SK-N-SH (cell line): Measurements from ENCODE around the gene LPP. TPM values are rescaled to one million over a fixed set of nuclear protein-coding genes. Genes with fewer than 3 reads are reported as not detected.

Source experiments
- CTCF ChIA-PET: fragments of 300-600, 350-600 bp; formaldehyde crosslinking; extraction: SDS; loops from one replicate; lab custom pipeline; 2021; lab: Yijun Ruan, JAX
- POLR2A ChIA-PET: fragments of 350-600 bp; sonication (Branson Sonifier 250); formaldehyde crosslinking; extraction: SDS; loops from one replicate; lab custom pipeline; 2020; ENCODE audit warnings: antibody characterized with exemption, inconsistent platforms; lab: Yijun Ruan, JAX
- DNase-seq: peaks from one replicate; pipeline ENCODE4 v3.0.0; 2012
- H2AFZ ChIP-seq: fragments of 200-600 bp; sonication (generic); 2 replicates; pipeline ENCODE4 v1.8.1; 2016; ENCODE audit warnings: antibody characterized with exemption, mild to moderate bottlenecking, low read depth
- H3F3A ChIP-seq: fragments of 200-600 bp; sonication (generic); replicated peaks from 2 replicates; pipeline ENCODE3; 2016; ENCODE audit warnings: antibody characterized with exemption, mild to moderate bottlenecking; ENCODE audit not compliant: insufficient read depth
- H3K27ac ChIP-seq, 2 experiments: fragments of 200-500 bp in 1 of 2; fragments of 200-600 bp in 1 of 2; sonication (Bioruptor generic) in 1 of 2; sonication (generic), shearing (Covaris generic) in 1 of 2; 2 replicates each; pipeline versions ENCODE4 v1.5.1 to v1.6.1; 2014 to 2016; ENCODE audit warnings: low read depth in 2 of 2, inconsistent platforms in 1 of 2, low read length in 1 of 2, mild to moderate bottlenecking in 1 of 2, mixed read lengths in 1 of 2
- H3K27me3 ChIP-seq: fragments of 200-600 bp; sonication (generic), shearing (Covaris generic); 2 replicates; pipeline ENCODE4 v1.6.1; 2016; ENCODE audit warnings: mixed run types; ENCODE audit not compliant: insufficient read depth
- H3K36me3 ChIP-seq, 2 experiments: fragments of 200-500 bp in 1 of 2; fragments of 200-600 bp in 1 of 2; sonication (Bioruptor generic) in 1 of 2; sonication (generic) in 1 of 2; replicated peaks in 1 of 2; 2 replicates each; pipeline versions ENCODE3 to v1.5.1; 2014 to 2016; ENCODE audit warnings: low read length in 1 of 2, mild to moderate bottlenecking in 1 of 2; ENCODE audit not compliant: insufficient read depth in 2 of 2, control insufficient read depth in 1 of 2
- H3K4me1 ChIP-seq, 2 experiments: fragments of 200-500 bp in 1 of 2; fragments of 200-600 bp in 1 of 2; sonication (Bioruptor generic) in 1 of 2; sonication (generic), shearing (Covaris generic) in 1 of 2; 2 replicates each; pipeline versions ENCODE4 v1.5.1 to v1.6.1; 2014 to 2016; ENCODE audit warnings: low read depth in 1 of 2, low read length in 1 of 2, mixed run types in 1 of 2; ENCODE audit not compliant: insufficient read depth in 2 of 2, control insufficient read depth in 1 of 2
- H3K4me2 ChIP-seq: fragments of 200-600 bp; sonication (generic), shearing (Covaris generic); 2 replicates; pipeline ENCODE4 v1.6.1; 2017; ENCODE audit warnings: mixed run types
- H3K4me3 ChIP-seq, 2 experiments: fragments of 200-500 bp in 1 of 2; fragments of 200-600 bp in 1 of 2; sonication (Bioruptor generic) in 1 of 2; sonication (generic), shearing (Covaris generic) in 1 of 2; 2 replicates each; pipeline versions ENCODE4 v1.5.1 to v1.8.1; 2014 to 2016; ENCODE audit warnings: low read depth in 2 of 2, inconsistent platforms in 1 of 2, low read length in 1 of 2, mild to moderate bottlenecking in 1 of 2, mixed read lengths in 1 of 2, moderate library complexity in 1 of 2
- H3K79me2 ChIP-seq: fragments of 200-600 bp; sonication (generic); 2 replicates; pipeline ENCODE4 v1.8.1; 2017; ENCODE audit warnings: mild to moderate bottlenecking; ENCODE audit not compliant: insufficient read depth
- H3K9ac ChIP-seq: fragments of 200-600 bp; sonication (generic); 2 replicates; pipeline ENCODE4 v1.6.1; 2017; ENCODE audit warnings: mixed run types
- H3K9me2 ChIP-seq: fragments of 200-600 bp; sonication (generic); 2 replicates; pipeline ENCODE4 v1.6.1; 2017; ENCODE audit warnings: mixed run types
- H3K9me3 ChIP-seq: fragments of 200-600 bp; sonication (generic); 2 replicates; pipeline ENCODE4 v1.6.1; 2017; ENCODE audit warnings: mixed run types, mild to moderate bottlenecking, moderate library complexity
- H4K20me1 ChIP-seq: fragments of 200-600 bp; sonication (generic); 2 replicates; pipeline ENCODE4 v1.6.1; 2017; ENCODE audit warnings: mild to moderate bottlenecking, mixed run types; ENCODE audit not compliant: insufficient read depth
- EP300 ChIP-seq, 2 experiments: IDR thresholded peaks; 2 replicates each; pipeline versions ENCODE4 v1.4.0 to v1.6.1; 2012; ENCODE audit warnings: borderline replicate concordance in 1 of 2, low read depth in 1 of 2, low read length in 1 of 2
- EZH2phosphoT487 ChIP-seq: fragments of 200-600 bp; sonication (generic); IDR thresholded peaks from 2 replicates; pipeline ENCODE4 v1.6.1; 2017; ENCODE audit warnings: low read depth, mixed run types, mild to moderate bottlenecking, antibody characterized with exemption, moderate library complexity, borderline replicate concordance
- FOXM1 ChIP-seq: IDR thresholded peaks from 2 replicates; pipeline ENCODE4 v1.4.0; 2012; ENCODE audit warnings: low read depth, mild to moderate bottlenecking
- JUND ChIP-seq: IDR thresholded peaks from 2 replicates; pipeline ENCODE4 v1.4.0; 2012
- MEF2A ChIP-seq: IDR thresholded peaks from 2 replicates; pipeline ENCODE4 v1.4.0; 2012; ENCODE audit warnings: low read depth, borderline replicate concordance
- MXI1 ChIP-seq: IDR thresholded peaks from 2 replicates; pipeline ENCODE4 v1.6.1; 2012; ENCODE audit warnings: mild to moderate bottlenecking, low read depth, low read length, improper control_type of control experiment
- POLR2AphosphoS5 ChIP-seq: IDR thresholded peaks from 2 replicates; pipeline ENCODE4 v1.6.1; 2012; ENCODE audit warnings: low read depth, low read length
- RCOR1 ChIP-seq: fragments of 150-350 bp; IDR thresholded peaks from 2 replicates; pipeline ENCODE4 v1.6.1; 2017; ENCODE audit warnings: antibody characterized with exemption, low read length
- RFX5 ChIP-seq: IDR thresholded peaks from 2 replicates; pipeline ENCODE4 v1.6.1; 2012; ENCODE audit warnings: mild to moderate bottlenecking, improper control_type of control experiment, low read length
- SIN3A ChIP-seq: IDR thresholded peaks from 2 replicates; pipeline ENCODE4 v1.6.1; 2012; ENCODE audit warnings: low read depth, mild to moderate bottlenecking, low read length, moderate library complexity, borderline replicate concordance
- TAF1 ChIP-seq: IDR thresholded peaks from 2 replicates; pipeline ENCODE4 v1.6.1; 2012; ENCODE audit warnings: low read depth, mild to moderate bottlenecking, low read length, moderate library complexity, borderline replicate concordance
- TCF12 ChIP-seq: IDR thresholded peaks from 2 replicates; pipeline ENCODE4 v1.4.0; 2012
- TEAD4 ChIP-seq: IDR thresholded peaks from 2 replicates; pipeline ENCODE4 v1.4.0; 2012; ENCODE audit warnings: mild to moderate bottlenecking, borderline replicate concordance; ENCODE audit not compliant: insufficient read depth
- WGBS: methylation state at CpG from one replicate; pipeline ENCODE4 v1.1.6; 2017; ENCODE audit warnings: low lambda C conversion rate; 5-methylcytosine and 5-hydroxymethylcytosine counted together
- polyA plus RNA-seq, 3 experiments: library from polyadenylated mRNA; depleted of rRNA; stranded (reverse); fragments of >200 nt; gene quantifications; 2 replicates each; pipeline ENCODE4 v1.2.3, GENCODE V29; 2012
- TF ChIP-seq, protein P1 (sequence below): fragments of 200-600 bp; sonication (generic); IDR thresholded peaks from 2 replicates; pipeline ENCODE4 v1.6.1; 2017; ENCODE audit warnings: antibody characterized with exemption, mild to moderate bottlenecking, moderate library complexity
- TF ChIP-seq, protein P2 (sequence below): fragments of 150-350 bp; IDR thresholded peaks from 2 replicates; pipeline ENCODE4 v1.6.1; 2017; ENCODE audit warnings: antibody characterized with exemption, low read length, low read depth, borderline replicate concordance
- TF ChIP-seq, protein P3 (sequence below): fragments of 150-350 bp; IDR thresholded peaks from 2 replicates; pipeline ENCODE4 v1.6.1; 2016; ENCODE audit warnings: mild to moderate bottlenecking, low read depth, low read length
- TF ChIP-seq, protein P4 (sequence below): IDR thresholded peaks from 2 replicates; pipeline ENCODE4 v1.6.1; 2012; ENCODE audit warnings: mild to moderate bottlenecking, low read depth, low read length, moderate library complexity

The LPP gene
- polyA plus RNA-seq, 1 of the 3 experiments (the other 2 are of a cell fraction) = 6.6 TPM

DNA sequence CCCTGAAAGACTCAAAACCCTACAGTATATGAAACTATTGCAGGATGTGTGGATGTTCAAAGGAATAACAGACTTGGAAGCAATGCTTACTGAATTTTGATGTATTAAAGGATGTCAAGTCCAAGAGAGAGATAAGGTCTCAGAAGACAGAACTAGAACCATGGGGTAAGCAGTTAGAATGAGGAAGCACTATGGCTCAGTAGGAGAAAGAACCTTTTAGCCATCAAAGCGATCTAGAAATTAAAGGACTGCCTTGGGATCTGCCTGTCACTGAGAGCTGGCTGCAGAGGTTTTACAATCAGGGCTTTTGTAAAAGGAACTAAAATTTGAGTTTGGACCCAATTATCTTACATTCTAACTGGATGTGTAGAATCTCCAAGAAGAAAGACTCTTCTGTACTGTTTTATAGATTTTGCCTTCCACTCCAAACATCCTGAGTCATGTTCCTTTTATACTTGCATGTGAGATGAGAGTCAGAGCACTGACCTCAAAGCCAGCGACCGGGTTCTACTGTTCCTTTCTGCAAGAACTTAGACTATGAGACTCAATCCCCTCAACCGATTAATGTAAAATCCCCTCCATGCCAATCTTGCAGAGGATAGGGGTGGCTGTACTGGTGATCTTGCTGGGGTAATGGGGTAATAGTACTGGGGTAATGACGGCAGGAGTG lies 605.5 kb downstream of the LPP start (continued):
- TF ChIP-seq, protein P1, sequence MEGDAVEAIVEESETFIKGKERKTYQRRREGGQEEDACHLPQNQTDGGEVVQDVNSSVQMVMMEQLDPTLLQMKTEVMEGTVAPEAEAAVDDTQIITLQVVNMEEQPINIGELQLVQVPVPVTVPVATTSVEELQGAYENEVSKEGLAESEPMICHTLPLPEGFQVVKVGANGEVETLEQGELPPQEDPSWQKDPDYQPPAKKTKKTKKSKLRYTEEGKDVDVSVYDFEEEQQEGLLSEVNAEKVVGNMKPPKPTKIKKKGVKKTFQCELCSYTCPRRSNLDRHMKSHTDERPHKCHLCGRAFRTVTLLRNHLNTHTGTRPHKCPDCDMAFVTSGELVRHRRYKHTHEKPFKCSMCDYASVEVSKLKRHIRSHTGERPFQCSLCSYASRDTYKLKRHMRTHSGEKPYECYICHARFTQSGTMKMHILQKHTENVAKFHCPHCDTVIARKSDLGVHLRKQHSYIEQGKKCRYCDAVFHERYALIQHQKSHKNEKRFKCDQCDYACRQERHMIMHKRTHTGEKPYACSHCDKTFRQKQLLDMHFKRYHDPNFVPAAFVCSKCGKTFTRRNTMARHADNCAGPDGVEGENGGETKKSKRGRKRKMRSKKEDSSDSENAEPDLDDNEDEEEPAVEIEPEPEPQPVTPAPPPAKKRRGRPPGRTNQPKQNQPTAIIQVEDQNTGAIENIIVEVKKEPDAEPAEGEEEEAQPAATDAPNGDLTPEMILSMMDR = no peak
- TF ChIP-seq FOXM1 = no peak
- TF ChIP-seq, all 33 proteins: peak for 0

DNA sequence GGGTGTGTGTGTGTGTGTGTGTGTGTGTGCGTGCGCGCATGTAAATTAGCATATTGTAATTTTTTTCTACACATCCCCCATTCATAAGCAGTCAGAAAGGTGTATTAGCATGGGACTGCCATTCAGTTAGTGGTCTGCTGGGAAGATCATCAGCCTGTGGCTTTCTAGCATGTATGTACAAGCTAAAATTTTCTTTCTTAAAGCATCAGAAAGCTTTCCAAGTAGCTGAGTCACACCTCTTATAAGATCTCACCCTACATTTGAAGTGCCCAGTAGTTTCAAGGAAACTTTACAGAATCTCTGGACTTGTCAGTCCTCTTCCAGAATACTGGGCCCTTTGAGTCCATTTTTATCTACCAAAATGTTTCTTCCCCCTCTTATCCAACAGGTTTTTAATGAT lies 606.5 kb downstream of the LPP start:
- peak overlapping the region in 1 of 2 experiments; percentile 35; a peak in 1 of 4 replicates for H3K27ac ChIP-seq
- H3K9me2 ChIP-seq = no peaks in the 10 kb centered on the region
- H3K4me3 ChIP-seq = no peak overlapping the region
- ChIA-PET POLR2A (no interaction called here), CTCF (interaction anchor here (1.4 kb wide), 1 partner anchor 13 kb away, joined by 3 read pairs; no protein-coding TSS in a partner anchor)
- 0 out of 4 replicates have a peak, but pooled peaks cover 0 to 8% of the 10 kb centered on the region in 2 experiments for H3K4me1 ChIP-seq
- H3K36me3 ChIP-seq = peaks cover 0 to 13% of the 10 kb centered on the region in 2 experiments
- no peak overlapping the region for H2AFZ ChIP-seq
- H4K20me1 ChIP-seq = no peaks in the 10 kb centered on the region
- H3K9me3 ChIP-seq = no peaks in the 10 kb centered on the region
- no peaks in the 10 kb centered on the region; the same call in 1 of the 2 replicates for H3K79me2 ChIP-seq
- DNase-seq = no peak
- H3K4me2 ChIP-seq = no peak overlapping the region
- no peak overlapping the region for H3K9ac ChIP-seq
- TF ChIP-seq POLR2AphosphoS5 = no peak
- no peak for TF ChIP-seq TCF12
- no peak for TF ChIP-seq RFX5
- TF ChIP-seq RCOR1 = no peak
- TF ChIP-seq MEF2A = no peak
- TF ChIP-seq TEAD4 = no peak
- TF ChIP-seq, protein P2, sequence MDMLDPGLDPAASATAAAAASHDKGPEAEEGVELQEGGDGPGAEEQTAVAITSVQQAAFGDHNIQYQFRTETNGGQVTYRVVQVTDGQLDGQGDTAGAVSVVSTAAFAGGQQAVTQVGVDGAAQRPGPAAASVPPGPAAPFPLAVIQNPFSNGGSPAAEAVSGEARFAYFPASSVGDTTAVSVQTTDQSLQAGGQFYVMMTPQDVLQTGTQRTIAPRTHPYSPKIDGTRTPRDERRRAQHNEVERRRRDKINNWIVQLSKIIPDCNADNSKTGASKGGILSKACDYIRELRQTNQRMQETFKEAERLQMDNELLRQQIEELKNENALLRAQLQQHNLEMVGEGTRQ = no peak
- TF ChIP-seq, protein P3, sequence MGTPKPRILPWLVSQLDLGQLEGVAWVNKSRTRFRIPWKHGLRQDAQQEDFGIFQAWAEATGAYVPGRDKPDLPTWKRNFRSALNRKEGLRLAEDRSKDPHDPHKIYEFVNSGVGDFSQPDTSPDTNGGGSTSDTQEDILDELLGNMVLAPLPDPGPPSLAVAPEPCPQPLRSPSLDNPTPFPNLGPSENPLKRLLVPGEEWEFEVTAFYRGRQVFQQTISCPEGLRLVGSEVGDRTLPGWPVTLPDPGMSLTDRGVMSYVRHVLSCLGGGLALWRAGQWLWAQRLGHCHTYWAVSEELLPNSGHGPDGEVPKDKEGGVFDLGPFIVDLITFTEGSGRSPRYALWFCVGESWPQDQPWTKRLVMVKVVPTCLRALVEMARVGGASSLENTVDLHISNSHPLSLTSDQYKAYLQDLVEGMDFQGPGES = no peak
- TF ChIP-seq EP300 (IDR thresholded peaks at IDR 0.05; ENCODE audit: borderline replicate concordance in 1 of 2, low read depth in 1 of 2, low read length in 1 of 2) = no peak
- no peak for TF ChIP-seq SIN3A
- no peak for TF ChIP-seq JUND
- no peak for TF ChIP-seq MXI1
- TF ChIP-seq FOXM1 = no peak
- TF ChIP-seq EZH2phosphoT487 = no peak
- TF ChIP-seq, protein P4, sequence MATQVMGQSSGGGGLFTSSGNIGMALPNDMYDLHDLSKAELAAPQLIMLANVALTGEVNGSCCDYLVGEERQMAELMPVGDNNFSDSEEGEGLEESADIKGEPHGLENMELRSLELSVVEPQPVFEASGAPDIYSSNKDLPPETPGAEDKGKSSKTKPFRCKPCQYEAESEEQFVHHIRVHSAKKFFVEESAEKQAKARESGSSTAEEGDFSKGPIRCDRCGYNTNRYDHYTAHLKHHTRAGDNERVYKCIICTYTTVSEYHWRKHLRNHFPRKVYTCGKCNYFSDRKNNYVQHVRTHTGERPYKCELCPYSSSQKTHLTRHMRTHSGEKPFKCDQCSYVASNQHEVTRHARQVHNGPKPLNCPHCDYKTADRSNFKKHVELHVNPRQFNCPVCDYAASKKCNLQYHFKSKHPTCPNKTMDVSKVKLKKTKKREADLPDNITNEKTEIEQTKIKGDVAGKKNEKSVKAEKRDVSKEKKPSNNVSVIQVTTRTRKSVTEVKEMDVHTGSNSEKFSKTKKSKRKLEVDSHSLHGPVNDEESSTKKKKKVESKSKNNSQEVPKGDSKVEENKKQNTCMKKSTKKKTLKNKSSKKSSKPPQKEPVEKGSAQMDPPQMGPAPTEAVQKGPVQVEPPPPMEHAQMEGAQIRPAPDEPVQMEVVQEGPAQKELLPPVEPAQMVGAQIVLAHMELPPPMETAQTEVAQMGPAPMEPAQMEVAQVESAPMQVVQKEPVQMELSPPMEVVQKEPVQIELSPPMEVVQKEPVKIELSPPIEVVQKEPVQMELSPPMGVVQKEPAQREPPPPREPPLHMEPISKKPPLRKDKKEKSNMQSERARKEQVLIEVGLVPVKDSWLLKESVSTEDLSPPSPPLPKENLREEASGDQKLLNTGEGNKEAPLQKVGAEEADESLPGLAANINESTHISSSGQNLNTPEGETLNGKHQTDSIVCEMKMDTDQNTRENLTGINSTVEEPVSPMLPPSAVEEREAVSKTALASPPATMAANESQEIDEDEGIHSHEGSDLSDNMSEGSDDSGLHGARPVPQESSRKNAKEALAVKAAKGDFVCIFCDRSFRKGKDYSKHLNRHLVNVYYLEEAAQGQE = no peak
- no peak for TF ChIP-seq TAF1
- H3F3A ChIP-seq = peaks cover 8% of the 10 kb centered on the region
- 79% methylated on average over 3 of the region's 3 CpGs for WGBS
- H3K27me3 ChIP-seq = no peaks in the 10 kb centered on the region
